Ecto neural progenitor cell (in vitro differentiated cells): ENCODE results near the gene BMX.
A peak's percentile ranks its signal among the peaks of the same experiment; 100 is the strongest.

Source experiments
- DNase-seq: peaks from one replicate; pipeline ENCODE4 v3.0.0-alpha.2; 2018; ENCODE audit warnings: low spot score

Gene BMX

DNA sequence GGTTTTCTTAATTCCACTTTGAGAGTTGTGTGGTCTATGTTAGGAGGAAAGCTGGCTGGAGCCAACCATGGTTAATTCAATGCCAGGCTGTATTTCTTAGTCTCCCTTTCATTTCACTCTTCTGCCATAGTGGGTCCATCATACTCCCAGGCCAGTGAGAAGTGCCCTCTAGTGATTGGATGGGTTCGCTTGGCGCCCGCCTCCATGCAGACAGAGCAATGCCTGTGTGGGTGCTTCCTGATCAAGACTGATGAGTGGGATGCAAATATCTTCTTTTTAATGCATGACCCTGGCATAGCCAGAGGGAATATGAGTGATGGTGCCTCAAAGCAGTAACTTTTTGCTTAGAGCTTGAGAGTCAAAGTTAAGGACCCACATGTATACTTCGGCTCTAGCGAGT is 6.4 kb downstream of the BMX start:
- DNase-seq: no peak

DNA sequence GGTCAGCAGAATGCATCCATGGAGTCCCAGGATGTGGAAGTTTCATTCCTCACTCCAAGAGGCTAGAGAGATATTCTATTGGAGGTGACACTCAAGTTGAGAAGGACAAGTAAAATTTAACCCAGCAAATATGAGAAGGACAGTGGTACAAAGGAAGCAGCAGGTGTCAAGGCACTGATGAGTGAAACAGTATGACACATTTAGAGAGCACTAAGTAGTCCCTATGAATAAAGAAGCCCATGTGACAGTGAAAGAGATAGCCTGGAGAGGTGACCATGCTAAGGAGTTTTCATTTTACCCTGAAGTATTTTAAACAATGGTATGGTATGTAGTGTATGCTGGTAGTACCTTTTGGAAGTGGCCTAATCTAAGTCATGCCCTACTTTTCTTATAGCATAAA is 9.2 kb downstream of the BMX start:
- DNase-seq: no peak

GRCh38 chrX:15511563-15511962 is 11.0 kb downstream of the BMX start:
- no peak for DNase-seq

DNA sequence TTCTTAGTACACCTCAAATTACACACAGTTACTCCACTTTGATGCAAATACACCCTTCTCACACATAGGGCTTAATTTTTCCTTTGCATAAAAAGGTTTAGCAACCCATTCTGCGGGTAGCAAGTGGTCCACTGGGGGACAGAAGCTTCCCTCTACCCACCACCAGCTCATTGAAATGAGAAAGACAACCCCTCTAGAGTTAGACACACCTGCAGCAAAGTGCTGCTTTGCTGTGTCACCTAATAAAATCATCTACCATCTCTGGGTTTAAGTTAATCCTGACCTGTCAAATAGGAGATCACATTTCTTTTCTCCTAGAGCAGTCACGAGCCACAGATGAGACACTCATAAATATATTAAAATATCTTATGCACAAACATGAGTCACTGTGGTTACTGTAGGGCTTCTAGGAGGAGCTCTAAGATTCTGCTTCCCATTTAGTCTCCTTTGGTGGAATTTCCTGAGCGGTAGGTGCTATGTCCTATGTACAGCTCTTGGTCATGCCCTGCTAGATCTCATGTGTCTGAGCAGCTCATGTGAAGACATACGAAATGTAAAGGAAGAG is 11.9 kb downstream of the BMX start:
- no peak for DNase-seq

DNA sequence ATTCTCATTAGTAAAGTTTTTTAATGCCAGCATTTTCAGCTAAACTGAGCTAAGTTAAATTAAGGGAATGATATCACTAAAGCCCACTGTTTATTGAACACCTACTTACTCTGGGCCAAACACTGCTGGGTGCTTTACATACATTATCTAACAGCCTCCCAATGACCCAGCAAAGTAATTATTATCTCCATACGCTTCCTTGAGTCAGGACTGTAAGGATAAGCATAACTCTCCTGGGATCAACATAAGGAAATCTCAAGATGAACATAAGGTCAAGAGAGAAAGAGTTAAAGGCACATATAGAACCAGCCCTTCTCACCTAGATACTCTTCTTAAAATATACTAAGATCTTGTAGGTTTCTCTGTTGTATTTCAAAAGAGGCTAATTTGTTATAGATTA is 13.7 kb downstream of the BMX start:
- no peak for DNase-seq

DNA sequence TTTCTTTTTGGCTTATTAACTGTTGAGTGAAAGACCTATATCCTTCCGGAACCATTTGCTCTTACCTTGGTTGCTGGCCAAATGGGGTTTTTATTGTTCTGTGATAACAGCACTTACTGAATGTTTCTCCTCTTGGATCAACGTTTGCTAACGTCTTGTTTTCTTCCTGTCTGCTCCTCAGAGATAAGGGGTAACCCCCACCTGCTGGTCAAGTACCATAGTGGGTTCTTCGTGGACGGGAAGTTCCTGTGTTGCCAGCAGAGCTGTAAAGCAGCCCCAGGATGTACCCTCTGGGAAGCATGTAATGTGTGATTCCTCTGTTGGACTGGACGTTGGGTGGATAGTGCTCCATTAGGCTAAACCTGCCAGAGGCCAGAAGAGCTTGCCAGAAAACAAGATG is 15.3 kb downstream of the BMX start:
- DNase-seq: no peak

DNA sequence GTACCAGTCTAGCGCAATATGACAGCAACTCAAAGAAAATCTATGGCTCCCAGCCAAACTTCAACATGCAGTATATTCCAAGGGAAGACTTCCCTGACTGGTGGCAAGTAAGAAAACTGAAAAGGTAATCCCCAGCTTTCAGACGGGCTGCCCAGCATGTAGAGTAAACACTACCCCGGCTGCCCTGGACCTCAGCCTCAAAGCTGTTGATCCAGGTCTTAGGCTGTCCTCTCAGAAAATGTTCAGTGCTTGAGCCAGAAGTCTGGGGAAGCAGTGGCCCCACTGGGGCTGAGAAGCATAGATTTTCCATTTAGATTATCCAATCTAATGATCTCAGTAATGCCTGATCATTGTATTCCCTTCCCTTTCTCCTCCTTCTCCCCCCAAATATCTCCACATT is 21.9 kb downstream of the BMX start:
- DNase-seq: no peak

DNA sequence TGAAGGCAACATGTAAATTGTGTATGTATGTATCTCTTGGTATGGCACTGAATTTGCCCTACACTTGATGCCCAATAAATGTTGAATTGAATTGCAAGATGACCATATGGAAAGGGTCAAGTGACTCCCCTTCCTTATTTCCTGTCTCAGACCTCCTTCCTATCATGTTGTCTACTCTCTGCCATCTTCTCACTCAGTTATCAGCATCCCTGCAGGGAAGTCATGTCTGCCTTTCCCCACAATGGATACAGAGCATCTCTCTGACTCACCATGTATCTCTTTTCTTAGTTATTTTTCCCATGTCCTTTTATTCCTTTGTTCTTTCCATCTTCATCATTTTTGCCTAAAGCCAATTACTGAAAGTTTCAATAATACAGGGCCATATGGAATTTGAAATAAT is 22.5 kb downstream of the BMX start:
- no peak for DNase-seq

GRCh38 chrX:15524417-15524816 is 23.8 kb downstream of the BMX start:
- no peak for DNase-seq

- DNase-seq: no peak
Observed at GRCh38 chrX:15525664-15526416, 25.2 kb downstream of the BMX start.

DNA sequence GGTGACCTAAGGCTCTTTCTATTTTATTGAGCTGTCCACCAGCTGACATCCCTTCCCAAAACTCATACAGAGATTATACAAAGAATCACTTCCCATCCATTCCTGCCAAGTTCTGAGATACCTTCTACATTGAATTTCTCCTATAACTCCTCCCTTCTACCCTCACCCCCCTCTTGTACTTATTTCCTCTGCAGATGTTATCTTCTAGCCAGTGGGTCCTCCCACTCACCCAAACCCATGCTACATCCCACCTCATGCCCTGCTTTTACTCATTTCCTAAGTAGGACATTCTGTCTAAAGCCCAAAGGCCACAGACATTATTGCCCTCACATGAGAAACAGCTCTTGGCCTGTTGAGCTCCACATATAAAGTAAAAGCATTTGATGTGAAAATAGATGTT is 28.6 kb downstream of the BMX start:
- no peak for DNase-seq

GRCh38 chrX:15530318-15530717 is 29.7 kb downstream of the BMX start:
- DNase-seq: no peak

- no peak for DNase-seq
Observed at GRCh38 chrX:15546745-15547144, 46.1 kb downstream of the BMX start.

- DNase-seq: no peak
Observed at GRCh38 chrX:15547356-15547755, 46.7 kb downstream of the BMX start.

DNA sequence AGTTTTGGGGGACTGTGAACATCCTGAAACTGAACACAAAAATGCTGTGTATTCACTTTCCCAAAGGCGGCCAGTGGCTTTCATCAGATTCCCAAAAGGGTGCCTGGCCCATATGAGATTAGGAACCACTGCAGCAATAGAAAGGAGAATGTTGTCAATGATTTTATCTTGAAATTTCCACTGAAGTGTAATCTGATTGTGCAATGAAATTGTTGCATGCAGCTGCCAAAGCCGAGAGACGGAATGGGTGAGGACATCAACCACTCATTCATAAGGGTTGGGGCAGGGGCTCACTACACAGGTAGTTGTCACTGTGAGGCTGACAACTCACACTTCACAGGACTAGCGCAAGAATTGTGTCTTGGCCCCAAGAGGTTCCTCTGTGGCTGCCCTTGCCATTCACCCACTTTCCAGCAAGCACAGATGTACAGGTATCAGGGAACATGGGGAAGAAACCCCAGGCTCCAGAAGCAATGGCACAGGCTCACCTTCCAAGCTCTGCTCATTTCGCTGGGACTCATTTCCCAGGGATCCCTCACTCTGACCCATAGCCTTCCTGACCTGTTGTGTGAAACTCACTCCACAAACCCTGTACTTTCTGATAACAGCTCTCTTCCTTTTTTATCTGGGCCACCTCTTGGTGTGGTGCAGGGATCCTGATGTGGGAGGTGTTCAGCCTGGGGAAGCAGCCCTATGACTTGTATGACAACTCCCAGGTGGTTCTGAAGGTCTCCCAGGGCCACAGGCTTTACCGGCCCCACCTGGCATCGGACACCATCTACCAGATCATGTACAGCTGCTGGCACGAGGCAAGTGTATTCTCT is 48.8 kb downstream of the BMX start:
- DNase-seq: no peak

GRCh38 chrX:15559227-15559626 is 58.6 kb downstream of the BMX start:
- DNase-seq: no peak

DNA sequence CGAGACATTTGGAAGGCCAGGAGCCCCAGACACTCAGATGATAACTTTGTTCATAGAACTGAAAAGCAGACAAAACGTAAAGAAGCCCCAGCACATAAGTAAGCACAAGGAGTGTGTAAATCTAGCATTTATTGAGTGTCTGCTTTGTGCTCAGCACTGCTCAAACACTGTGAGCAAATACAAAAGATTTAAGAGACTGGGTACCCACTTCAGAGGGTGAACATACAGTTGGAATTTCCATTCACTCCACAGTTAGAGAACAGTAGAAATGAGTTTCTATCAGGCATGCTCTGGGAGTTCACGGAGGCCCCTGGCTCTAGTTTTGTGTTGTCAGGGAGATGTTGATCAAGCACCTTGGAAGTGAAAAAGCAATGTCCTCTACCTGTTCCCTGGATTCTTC is 60.3 kb downstream of the BMX start:
- DNase-seq: no peak

DNA sequence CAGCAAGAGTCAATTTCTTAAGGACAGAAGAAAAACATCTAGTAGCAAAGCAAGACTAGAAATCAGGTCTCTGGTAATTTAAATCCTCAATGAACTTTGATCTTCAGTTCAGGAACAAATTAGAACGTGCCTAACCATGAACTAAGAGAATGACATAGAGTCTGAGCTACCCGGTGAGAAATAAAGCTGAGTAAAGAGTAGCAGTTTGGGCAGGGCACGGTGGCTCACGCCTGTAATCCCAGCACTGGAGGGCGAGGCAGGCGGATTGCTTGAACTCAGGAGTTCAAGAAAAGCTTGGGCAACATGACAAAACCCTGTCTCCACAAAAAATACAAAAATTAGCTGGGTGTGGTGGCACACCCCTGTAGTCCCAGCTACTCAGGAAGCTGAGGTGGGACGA is 62.4 kb downstream of the BMX start:
- no peak for DNase-seq

DNA sequence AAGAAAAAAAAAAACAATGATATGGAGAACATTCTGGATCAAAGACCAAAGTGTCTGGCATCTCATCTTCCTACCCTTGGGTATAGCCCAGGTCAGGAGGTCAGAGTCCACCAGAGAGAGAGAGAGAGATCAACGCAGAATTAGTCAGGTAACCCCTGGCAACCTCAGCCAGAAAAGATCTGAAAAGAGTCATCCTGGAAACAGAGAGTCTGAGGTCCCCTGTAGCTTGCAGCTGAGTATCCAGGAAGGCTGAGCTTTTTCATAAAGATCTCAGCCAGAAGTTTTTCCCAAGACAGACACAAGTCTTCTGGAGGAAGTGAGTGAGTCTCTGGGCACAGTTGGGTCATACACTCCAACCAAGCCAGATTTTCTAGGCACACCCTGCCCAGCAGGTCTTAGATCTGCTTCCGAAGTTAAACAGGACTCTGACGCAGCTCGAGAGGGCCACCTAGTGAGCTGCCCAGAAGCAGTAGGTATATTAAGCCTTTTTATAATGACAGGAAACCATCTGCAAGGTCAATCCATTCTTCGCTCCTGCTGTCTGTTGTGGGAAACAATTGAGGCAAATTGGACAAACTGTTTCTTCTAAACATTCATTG is 64.5 kb downstream of the BMX start:
- DNase-seq: peak; percentile 60

DNA sequence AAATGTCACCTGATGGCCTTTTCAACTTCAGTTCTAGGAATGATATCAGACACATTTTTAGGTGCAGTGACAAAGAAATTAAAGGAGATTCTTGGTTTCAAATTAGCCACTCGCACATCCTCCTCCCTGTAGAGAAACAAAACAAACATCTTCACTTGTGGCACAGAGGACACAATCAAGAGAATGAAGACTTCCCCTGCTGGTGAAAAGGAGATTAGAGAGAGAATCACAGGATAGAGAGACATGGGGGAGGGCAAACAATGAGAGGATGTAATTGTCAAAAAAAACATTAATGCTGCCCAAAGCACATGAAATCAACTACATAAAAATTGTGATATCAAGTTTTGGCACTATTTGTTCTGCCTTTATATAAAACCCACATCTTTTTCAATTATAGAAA is 65.6 kb downstream of the BMX start:
- DNase-seq: no peak

DNA sequence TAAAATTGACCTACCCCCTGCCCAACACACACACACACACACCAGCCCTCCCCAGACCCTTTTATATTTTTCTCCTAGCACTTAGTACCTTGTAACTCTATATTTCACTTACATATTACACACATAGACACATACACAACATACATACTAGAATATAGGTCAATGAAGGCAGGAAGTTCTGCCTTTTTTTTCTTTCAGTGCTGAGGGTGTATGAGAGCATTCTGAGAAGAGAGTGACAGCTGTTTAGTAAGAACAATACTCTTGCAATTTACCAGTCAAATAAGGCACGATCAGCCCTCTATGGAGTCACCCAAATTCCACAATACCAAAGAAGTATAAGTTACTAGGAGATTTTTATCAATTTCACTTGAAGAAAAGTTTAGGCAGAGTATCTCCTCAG is 66.7 kb downstream of the BMX start:
- no peak for DNase-seq

GRCh38 chrX:15567886-15568616 is 67.4 kb downstream of the BMX start:
- DNase-seq: no peak
